Hepatocyte (in vitro differentiated cells): ENCODE measurements around the gene CLDN6. TPM values are rescaled to one million over a fixed set of nuclear protein-coding genes. Genes with fewer than 3 reads are reported as not detected.

Experiments used
- DNase-seq: peaks from one replicate; pipeline ENCODE4 v3.0.0-alpha.2; 2016; ENCODE audit warnings: low spot score
- H2AFZ ChIP-seq: fragments of 200-600 bp; sonication (generic); 2 replicates; pipeline ENCODE4 v1.6.0; 2016; ENCODE audit warnings: antibody characterized with exemption, mild to moderate bottlenecking
- H3K27ac ChIP-seq: fragments of 200-600 bp; sonication (generic); 2 replicates; pipeline ENCODE4 v1.5.1; 2016; ENCODE audit warnings: mild to moderate bottlenecking
- H3K27me3 ChIP-seq: fragments of 200-600 bp; sonication (generic); 2 replicates; pipeline ENCODE4 v1.6.1; 2016
- H3K36me3 ChIP-seq: fragments of 200-600 bp; sonication (generic); replicated peaks from 2 replicates; pipeline ENCODE4 v1.5.1; 2016; ENCODE audit warnings: low read depth; ENCODE audit not compliant: insufficient read depth
- H3K4me1 ChIP-seq: fragments of 200-600 bp; sonication (generic); 2 replicates; pipeline ENCODE4 v1.5.1; 2016; ENCODE audit warnings: mild to moderate bottlenecking, moderate library complexity; ENCODE audit not compliant: insufficient read depth
- H3K4me2 ChIP-seq: fragments of 200-600 bp; sonication (generic); 2 replicates; pipeline ENCODE4 v1.6.0; 2016
- H3K4me3 ChIP-seq: fragments of 200-600 bp; sonication (generic); 2 replicates; pipeline ENCODE4 v1.5.1; 2016; ENCODE audit warnings: mild to moderate bottlenecking
- H3K79me2 ChIP-seq: fragments of 200-600 bp; sonication (generic); 2 replicates; pipeline ENCODE4 v1.6.0; 2017; ENCODE audit warnings: mild to moderate bottlenecking
- H3K9me2 ChIP-seq: fragments of 200-600 bp; sonication (generic); replicated peaks from 2 replicates; pipeline ENCODE4 v1.6.0; 2017; ENCODE audit warnings: mild to moderate bottlenecking; ENCODE audit not compliant: insufficient read depth
- H3K9me3 ChIP-seq: fragments of 200-600 bp; sonication (generic); 2 replicates; pipeline ENCODE4 v1.5.1; 2016; ENCODE audit warnings: low read depth, mild to moderate bottlenecking
- H4K20me1 ChIP-seq: fragments of 200-600 bp; sonication (generic); 2 replicates; pipeline ENCODE4 v1.6.0; 2016; ENCODE audit warnings: mild to moderate bottlenecking; ENCODE audit not compliant: insufficient read depth, poor library complexity, severe bottlenecking
- EZH2 ChIP-seq: fragments of 200-600 bp; sonication (generic); IDR thresholded peaks from 2 replicates; pipeline ENCODE4 v1.6.1; 2016; ENCODE audit warnings: antibody characterized with exemption, mild to moderate bottlenecking, borderline replicate concordance
- EZH2phosphoT487 ChIP-seq: fragments of 200-600 bp; sonication (generic); IDR thresholded peaks from one replicate; pipeline ENCODE4 v1.6.1; 2018; ENCODE audit warnings: antibody characterized with exemption, mild to moderate bottlenecking, low read depth, moderate library complexity; ENCODE audit not compliant: unreplicated experiment, severe bottlenecking
- WGBS: methylation state at CpG from one replicate; pipeline ENCODE4 v1.1.6; 2016; ENCODE audit warnings: low lambda C conversion rate; ENCODE audit errors: missing lambda C conversion rate; 5-methylcytosine and 5-hydroxymethylcytosine counted together
- polyA plus RNA-seq: library from polyadenylated mRNA; unstranded; fragments of >200 nt; fragmentation: Nextera tagmentation; extraction: Ambion mirVana; gene quantifications from 2 replicates; pipeline ENCODE4 v1.2.1, GENCODE V29; 2016
- total RNA-seq: library from RNA; depleted of rRNA; stranded (reverse); fragments of >200 nt; gene quantifications from 2 replicates; pipeline ENCODE4 v1.2.3, GENCODE V29; 2014
- TF ChIP-seq, protein P1 (sequence below): fragments of 200-600 bp; sonication (generic); IDR thresholded peaks from 2 replicates; pipeline ENCODE4 v1.5.1; 2016; ENCODE audit warnings: antibody characterized with exemption, mild to moderate bottlenecking; ENCODE audit not compliant: poor library complexity

The CLDN6 gene
- total and polyA plus RNA-seq, 2 experiments from 2014 or later = 258 to 568 TPM

DNA sequence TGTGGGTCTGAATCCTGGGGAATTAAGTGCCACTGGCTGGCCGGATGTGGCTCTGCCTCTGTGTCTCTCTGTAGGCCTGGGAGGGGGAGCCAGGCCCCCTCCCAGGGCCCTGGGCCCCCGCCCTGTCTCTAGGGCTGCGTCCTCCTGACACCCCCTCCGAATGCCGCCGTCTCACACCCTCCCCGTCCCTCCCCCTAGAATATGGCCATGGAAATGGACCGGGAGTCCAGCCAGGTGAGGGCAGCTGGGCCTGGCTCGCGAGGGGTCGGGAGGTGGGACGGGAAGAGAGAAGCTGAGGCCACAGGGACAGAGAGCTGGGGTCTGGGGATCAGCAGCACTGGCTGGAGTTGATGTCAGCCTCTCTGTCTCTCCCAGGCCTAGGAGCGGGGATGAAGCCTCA lies 21.7 kb downstream of the CLDN6 start:
- Histone ChIP-seq H3K4me1 (no peaks in the 10 kb centered on the region), H3K9me2 (no peaks in the 10 kb centered on the region), H2AFZ (no peak overlapping the region), H3K4me2 (no peak overlapping the region), H3K36me3 (no peaks in the 10 kb centered on the region), H3K79me2 (no peaks in the 10 kb centered on the region), H4K20me1 (no peaks in the 10 kb centered on the region), H3K27ac (no peak overlapping the region), H3K9me3 (no peaks in the 10 kb centered on the region), H3K4me3 (no peak overlapping the region), H3K27me3 (no peaks in the 10 kb centered on the region)
- WGBS = 70% methylated on average over 3 of the region's 13 CpGs
- no peak for DNase-seq
- TF ChIP-seq EZH2 (no peak), EZH2phosphoT487 (no peak)
- TF ChIP-seq, protein P1, sequence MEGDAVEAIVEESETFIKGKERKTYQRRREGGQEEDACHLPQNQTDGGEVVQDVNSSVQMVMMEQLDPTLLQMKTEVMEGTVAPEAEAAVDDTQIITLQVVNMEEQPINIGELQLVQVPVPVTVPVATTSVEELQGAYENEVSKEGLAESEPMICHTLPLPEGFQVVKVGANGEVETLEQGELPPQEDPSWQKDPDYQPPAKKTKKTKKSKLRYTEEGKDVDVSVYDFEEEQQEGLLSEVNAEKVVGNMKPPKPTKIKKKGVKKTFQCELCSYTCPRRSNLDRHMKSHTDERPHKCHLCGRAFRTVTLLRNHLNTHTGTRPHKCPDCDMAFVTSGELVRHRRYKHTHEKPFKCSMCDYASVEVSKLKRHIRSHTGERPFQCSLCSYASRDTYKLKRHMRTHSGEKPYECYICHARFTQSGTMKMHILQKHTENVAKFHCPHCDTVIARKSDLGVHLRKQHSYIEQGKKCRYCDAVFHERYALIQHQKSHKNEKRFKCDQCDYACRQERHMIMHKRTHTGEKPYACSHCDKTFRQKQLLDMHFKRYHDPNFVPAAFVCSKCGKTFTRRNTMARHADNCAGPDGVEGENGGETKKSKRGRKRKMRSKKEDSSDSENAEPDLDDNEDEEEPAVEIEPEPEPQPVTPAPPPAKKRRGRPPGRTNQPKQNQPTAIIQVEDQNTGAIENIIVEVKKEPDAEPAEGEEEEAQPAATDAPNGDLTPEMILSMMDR = no peak

- Histone ChIP-seq H3K4me2 (no peak overlapping the region), H3K27ac (no peak overlapping the region), H3K4me1 (peaks cover 6% of the 10 kb centered on the region), H3K4me3 (no peak overlapping the region), H3K9me3 (no peaks in the 10 kb centered on the region), H3K27me3 (no peaks in the 10 kb centered on the region), H3K79me2 (no peaks in the 10 kb centered on the region), H4K20me1 (no peaks in the 10 kb centered on the region), H3K9me2 (no peaks in the 10 kb centered on the region), H3K36me3 (no peaks in the 10 kb centered on the region), H2AFZ (no peak overlapping the region)
- TF ChIP-seq, protein P1 = no peak
- TF ChIP-seq EZH2phosphoT487 = no peak
- TF ChIP-seq EZH2 = no peak
- 92% methylated on average over 13 of the region's 14 CpGs for WGBS
- DNase-seq = no peak
These were observed 25.5 kb downstream of the CLDN6 start for GRCh38 chr16:2992383-2993081.

GRCh38 chr16:2991566-2992261 lies 26.3 kb downstream of the CLDN6 start:
- H2AFZ ChIP-seq = no peak overlapping the region
- no peaks in the 10 kb centered on the region for H3K36me3 ChIP-seq
- TF ChIP-seq EZH2phosphoT487 (no peak), EZH2 (no peak)
- TF ChIP-seq, protein P1 = no peak
- no peaks in the 10 kb centered on the region for H3K79me2 ChIP-seq
- H4K20me1 ChIP-seq = no peaks in the 10 kb centered on the region
- 98% methylated on average over 12 of the region's 12 CpGs for WGBS
- peaks cover 6% of the 10 kb centered on the region for H3K4me1 ChIP-seq
- no peaks in the 10 kb centered on the region for H3K9me3 ChIP-seq
- no peak overlapping the region for H3K4me2 ChIP-seq
- H3K4me3 ChIP-seq = no peak overlapping the region
- H3K27me3 ChIP-seq = no peaks in the 10 kb centered on the region
- no peaks in the 10 kb centered on the region for H3K9me2 ChIP-seq
- no peak for DNase-seq
- H3K27ac ChIP-seq = no peak overlapping the region
